WI38 (cell line): Measurements from ENCODE around the gene GJA9.

Experiments used
- H3K4me3 ChIP-seq: 2 replicates; pipeline ENCODE4 v1.5.1; 2011; ENCODE audit warnings: low read depth, mild to moderate bottlenecking, control low read depth, low read length
- CTCF ChIP-seq: IDR thresholded peaks from 2 replicates; pipeline ENCODE4 v1.5.1; 2012; ENCODE audit warnings: low read depth, mild to moderate bottlenecking, control low read depth, low read length

GJA9 gene

DNA sequence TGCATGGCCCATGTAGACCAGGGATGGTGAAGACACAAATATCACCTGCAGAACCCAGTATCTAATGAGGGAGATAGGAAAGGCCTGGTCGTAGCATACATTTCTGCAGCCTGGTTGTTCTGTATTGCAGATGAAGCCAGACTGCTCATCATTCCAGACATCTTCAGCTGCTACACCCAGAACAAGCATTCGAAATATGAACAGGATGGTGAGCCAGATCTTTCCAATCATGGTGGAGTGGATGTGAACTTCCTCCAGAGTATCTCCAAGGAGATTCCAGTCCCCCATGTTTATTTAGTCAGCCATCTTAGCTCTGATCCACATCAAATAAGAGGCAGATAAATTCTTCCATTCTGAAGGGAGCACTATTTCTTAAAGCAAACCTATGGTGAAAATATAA is 5.6 kb downstream of the GJA9 start:
- no peak overlapping the region for H3K4me3 ChIP-seq
- no peak for TF ChIP-seq CTCF

DNA sequence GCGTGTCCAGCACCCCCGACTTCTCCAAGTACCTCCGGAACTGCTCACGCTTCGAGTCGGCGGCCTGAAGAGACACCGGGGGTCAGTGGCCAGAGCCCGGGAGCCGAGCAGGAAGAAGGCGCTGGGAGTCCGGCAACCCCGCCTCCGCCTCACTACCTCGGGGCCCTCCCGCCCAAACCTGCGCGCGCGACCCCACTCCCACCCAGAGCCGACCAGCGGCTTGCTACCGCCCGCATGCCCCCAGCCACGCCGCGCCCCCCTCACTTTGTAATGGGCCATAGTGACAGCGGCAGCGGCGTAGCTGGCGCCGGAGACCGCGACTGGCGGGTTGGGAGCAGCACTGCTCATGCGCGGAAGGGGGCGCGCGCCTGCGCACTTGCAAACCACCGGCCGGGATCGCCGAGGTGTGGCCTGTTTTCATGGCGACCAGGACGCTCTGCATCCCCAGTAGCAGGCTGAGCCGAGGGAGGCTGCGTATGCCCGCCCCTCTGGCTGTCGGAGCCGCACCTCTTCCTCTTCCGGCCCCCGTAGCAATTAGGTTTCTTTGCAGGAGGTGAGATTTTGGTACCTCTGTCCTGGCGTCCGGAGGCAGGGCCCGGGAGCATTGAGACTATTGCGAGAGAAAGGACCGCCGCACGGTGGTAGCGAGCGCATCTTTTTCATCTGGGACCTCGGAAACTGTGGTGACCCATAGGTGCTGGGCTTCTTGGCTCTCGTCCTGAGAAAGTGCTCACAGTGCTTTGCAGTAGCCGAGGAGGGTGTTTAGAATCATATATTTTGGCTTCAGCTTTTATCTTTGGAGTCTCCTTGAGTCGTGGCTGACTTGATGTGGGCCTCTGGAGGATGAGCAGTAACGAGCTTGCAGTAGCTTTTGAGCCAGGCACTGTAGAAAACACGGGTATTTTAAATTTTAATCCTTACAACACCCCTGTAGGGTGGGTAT is 8.1 kb downstream of the GJA9 start, which contains the start of gene MYCBP:
Gene MYCBP, minus strand, starts transcription at position 322 of the 943 bp plus-strand sequence. Its CDS starts 43 bp downstream, at position 279.
- TF ChIP-seq CTCF = no peak
- H3K4me3 ChIP-seq = peak within 1 kb of the TSS; percentile 74

- no peak for TF ChIP-seq CTCF
- peak overlapping the region; percentile 74 for H3K4me3 ChIP-seq
Measured at GRCh38 chr1:38872401-38873026, 8.9 kb downstream of the GJA9 start.

GRCh38 chr1:38870996-38871395 is 10.4 kb downstream of the GJA9 start:
- TF ChIP-seq CTCF = no peak
- no peak overlapping the region for H3K4me3 ChIP-seq

DNA sequence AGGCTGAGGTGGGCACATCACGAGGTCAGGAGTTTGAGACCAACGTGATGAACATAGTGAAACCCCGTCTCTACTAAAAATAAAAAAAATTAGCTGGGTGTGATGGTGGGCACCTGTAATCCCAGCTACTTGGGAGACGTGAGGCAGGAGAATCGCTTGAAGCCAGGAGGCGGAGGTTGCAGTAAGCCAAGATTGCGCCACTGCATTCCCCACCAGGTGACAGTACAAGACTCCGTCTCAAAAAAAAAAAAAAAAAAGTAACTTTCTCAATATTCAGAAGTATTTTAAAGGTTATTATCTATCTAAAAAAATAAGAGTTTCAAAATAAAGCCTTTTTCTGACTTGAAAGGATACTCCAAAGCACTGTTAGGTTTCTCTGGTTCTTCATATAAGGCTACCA is 14.2 kb downstream of the GJA9 start:
- TF ChIP-seq CTCF = no peak

GRCh38 chr1:38865112-38865715 is 16.2 kb downstream of the GJA9 start:
- TF ChIP-seq CTCF = no peak
- H3K4me3 ChIP-seq = no peak overlapping the region

More for the DNA sequence above, 14.2 kb downstream of the GJA9 start:
- H3K4me3 ChIP-seq = no peak overlapping the region

DNA sequence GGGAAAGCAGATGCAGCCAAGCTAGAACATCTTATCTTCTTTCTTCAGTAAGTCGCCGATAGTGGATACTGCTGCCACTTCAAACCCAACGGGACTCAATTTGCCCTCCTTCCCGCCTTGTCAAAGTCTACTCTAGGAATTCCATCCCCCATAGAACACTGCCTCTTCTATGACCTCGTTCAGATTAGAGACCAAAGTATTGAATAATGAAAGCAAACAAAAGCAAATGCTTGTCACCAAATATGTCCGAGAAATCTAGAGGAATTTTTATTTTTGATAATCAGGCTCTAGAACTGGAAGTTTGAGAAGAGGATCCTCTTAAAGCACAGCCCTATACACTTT is 21.0 kb downstream of the GJA9 start:
- TF ChIP-seq CTCF = no peak
- H3K4me3 ChIP-seq = peak overlapping the region; percentile 78
